GM19438 (cell line): Measurements from ENCODE around the gene ATP6AP2.

Source experiments
- ATAC-seq: cut with Tn5 transposase; IDR thresholded peaks from one replicate; pipeline ENCODE4 v1.9.1; 2021; ENCODE audit warnings: low read depth; ENCODE audit not compliant: unreplicated experiment

ATP6AP2 gene

DNA sequence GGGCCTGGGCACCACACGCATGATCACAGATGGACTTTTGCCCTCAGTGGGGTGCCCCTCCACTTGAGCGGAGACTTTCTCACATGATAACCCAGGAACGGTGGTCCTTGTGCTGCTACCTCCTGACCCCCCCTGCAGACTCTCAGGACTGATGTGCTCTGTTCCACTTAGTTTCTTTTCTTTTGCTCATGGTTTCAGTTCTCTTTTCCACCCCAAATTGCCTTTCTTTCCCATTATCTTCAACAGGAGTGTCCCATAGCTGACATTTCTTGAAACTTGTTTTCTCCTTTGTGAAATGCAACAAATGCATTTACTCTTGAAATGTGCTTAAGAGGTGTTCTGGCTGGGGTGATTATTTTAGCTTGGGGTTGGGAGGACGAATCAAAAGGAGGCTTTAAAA is 51.4 kb downstream of the ATP6AP2 start:
- no peak for ATAC-seq

- no peak for ATAC-seq
These were observed 56.9 kb downstream of the ATP6AP2 start for GRCh38 chrX:40637687-40638086.

DNA sequence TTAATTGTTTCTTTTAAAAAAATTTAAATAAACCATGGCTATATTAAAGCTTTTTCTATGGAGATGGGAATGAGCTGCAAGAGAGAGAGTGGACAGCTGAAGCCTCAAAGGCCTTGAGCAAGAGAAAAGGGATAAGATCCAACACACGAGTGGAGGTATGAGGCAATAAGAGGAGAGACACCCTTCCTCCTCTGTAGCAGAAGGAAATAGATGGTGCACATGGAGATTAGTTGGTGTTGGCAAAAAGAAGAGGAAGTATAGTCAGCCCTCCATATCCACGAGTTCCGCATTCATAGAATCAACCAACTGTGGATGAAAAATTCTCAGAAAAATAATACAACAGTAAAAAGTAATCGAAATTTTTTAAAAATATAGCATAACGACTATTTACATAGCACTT is 63.4 kb downstream of the ATP6AP2 start:
- ATAC-seq, result no peak

DNA sequence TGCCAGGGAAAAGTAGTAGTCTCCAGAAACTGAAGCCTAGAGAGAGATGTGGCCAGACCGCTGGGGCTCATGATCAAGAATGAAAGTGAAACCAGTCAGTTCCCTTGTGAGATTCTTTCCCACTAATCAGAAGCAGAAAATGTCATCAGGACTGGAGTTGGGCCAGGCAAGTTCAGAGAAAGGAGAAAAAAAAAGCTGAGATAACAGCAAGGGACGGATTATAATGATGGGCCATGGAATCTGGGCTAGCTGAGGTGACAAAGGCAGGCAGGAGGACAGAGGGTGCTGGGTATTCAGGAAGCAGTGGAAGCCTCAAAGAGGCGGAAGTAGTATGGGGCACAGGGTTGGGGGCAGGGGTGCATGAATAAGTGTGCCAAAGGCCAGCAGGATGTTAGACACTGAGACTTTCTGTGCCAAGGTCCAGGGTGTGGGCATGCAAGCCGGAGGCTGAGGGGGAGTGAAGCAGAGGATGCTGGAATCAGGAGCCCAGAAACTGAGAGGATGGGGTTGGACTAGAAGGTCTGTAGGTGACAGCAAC is 64.1 kb downstream of the ATP6AP2 start:
- peak; percentile 45 for ATAC-seq

DNA sequence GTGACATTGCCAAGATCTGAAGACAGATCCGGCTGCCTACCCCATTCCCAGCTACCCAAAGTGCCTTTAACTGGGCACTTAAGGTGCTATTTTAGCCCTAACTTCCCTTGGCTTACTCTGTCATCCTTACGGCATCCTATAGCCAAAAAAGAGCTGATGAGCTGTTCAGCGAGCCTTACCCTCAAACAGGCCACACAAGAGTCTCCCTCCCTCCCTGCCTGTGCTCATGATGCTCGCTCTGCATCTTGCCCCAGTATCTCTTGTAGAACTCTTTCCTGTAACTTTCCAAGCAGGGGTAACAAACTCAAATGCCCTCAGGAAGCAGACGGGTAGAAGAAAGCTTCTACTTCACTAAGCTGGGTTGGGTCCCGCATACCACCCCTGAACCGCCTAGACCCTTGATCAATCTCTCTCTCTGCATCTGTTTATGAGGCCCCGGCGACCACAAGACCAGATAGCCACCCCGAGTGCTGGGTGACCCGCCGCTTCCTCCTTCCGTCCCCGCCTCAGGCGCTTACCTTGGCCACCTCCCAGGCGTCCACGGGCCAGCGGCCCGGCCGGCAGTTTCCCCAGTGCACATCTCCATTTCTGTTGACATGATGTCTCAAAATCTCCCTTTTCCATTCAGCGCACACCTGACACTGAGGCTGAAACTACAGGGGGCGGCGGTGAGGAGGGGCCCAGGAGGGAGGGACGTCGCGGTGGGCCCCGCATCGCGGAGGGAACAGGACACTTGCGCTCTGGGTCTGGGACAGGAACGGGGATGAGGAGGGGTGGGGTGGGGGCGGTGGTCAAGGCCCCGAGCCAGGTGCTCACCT is 65.9 kb downstream of the ATP6AP2 start:
- ATAC-seq, result peak; percentile 13

DNA sequence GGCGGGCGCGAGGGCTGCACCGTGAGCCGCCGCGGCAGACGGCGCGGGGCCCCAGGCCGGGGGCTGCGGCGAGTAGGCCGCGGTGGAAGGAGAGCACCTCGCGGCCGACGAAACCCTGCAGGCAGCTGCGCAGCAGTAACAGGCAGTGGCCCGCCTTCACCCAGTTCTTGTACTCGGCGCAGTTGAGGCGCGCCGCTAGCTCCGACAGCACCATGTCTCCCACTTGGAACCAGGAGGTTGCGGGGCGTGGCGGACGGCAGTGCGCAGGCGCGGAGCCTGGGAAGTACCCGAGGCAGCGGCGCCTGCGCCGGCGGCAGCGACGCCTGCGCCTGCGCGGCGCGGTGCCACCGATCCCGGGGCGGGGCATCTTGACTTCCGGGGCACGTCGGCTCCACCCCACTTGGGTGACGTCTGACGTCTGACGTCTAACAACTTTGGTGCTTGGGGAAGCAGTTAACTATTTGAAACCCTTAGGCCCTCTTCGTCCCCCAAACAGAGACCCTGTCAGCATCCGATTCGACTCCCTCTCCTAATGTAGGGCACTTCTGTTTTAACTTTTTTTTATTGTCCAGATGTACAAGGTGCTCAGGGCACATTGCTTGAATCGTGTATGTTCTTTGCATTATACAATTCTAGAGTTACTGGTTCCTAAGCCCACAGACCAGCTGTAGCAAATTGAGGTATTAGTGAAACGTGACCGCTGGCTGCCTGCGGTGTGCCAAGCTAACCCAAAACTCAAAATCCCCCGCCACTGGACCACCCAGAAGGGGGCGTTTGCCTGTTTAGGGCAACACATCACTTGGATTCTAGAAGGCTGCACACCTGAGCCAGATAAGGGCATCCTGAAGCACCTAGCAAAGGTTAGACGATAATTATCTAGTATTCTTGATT is 66.8 kb downstream of the ATP6AP2 start, which contains the start of gene CXorf38:
CXorf38 (minus strand) TSS at position 255 of the 891 bp plus-strand sequence; CDS start at position 214, 41 bp downstream.
- peak; percentile 71 for ATAC-seq

- no peak for ATAC-seq
These were observed 71.0 kb downstream of the ATP6AP2 start for GRCh38 chrX:40651620-40652223.

- ATAC-seq, result no peak
These were observed 71.9 kb downstream of the ATP6AP2 start for GRCh38 chrX:40652664-40653063.

DNA sequence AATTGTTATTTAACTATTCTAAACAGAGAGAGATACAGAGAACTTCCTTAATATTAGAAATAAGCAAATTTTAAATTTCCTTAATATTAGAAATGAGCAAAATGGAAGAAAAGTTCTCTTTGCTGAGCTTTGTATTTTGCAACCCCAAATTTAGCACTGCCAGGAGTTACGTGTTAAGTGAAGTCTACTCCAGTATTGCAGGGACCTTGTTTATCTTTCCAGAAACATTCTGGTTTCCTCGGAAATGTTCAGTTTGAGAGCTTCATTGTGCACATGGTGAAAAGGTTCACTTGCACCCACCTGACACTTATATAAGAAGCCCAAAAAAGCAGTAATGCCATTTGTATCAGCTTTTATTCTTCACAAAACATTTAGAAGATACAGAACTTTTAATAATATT is 72.8 kb downstream of the ATP6AP2 start:
- no peak for ATAC-seq
